Body of pancreas (tissue), 4 donors: Measurements from ENCODE around the gene SPATS2. TPM values are rescaled to one million over a fixed set of nuclear protein-coding genes. Genes with fewer than 3 reads are reported as not detected.
"Not testable (repeated sequence)": the region's sequence is repeated elsewhere in the genome, so short reads cannot be mapped to it uniquely, and the experiment has no call there.

ENCODE experiments used
- ATAC-seq: fragments of 150-250 bp; one replicate; pipeline ENCODE4 v1.9.1; 2016
- DNase-seq, 4 donors: peaks; one replicate each; pipeline ENCODE4 v3.0.0-alpha.2; 2019
- H3K27ac ChIP-seq, 4 donors: fragments of 200-600 bp; sonication (generic); 1 replicate in 3 of 4; 2 replicates in 1 of 4; pipeline versions ENCODE4 v1.5.1 to v1.6.1; 2016 to 2019; ENCODE audit warnings: mild to moderate bottlenecking in 1 of 4, mixed read lengths in 1 of 4, moderate library complexity in 1 of 4
- H3K27me3 ChIP-seq, 2 donors: fragments of 200-600 bp; sonication (generic); one replicate each; pipeline ENCODE4 v1.6.0; 2016; ENCODE audit warnings: mild to moderate bottlenecking in 1 of 2
- H3K36me3 ChIP-seq, 2 donors: fragments of 200-600 bp; sonication (generic); replicated peaks in 1 of 2; 2 replicates each; pipeline ENCODE4 v1.5.1; 2016; ENCODE audit warnings: low read depth in 2 of 2; ENCODE audit not compliant: insufficient read depth in 1 of 2
- H3K4me1 ChIP-seq: fragments of 200-600 bp; sonication (generic); one replicate; pipeline ENCODE4 v1.6.0; 2016
- H3K4me3 ChIP-seq, 2 donors: fragments of 200-600 bp; sonication (generic); 1 replicate in 1 of 2; 2 replicates in 1 of 2; pipeline ENCODE4 v1.5.1; 2016 to 2019
- H3K9me3 ChIP-seq, 3 donors: fragments of 200-600 bp; sonication (generic); 1 replicate in 2 of 3; 2 replicates in 1 of 3; pipeline ENCODE4 v1.5.1; 2016
- CTCF ChIP-seq, 7 experiments: fragments of 450-650 bp in 4 of 7; fragments of 200-600 bp in 3 of 7; sonication (generic) in 3 of 7; IDR thresholded peaks; one replicate each; pipeline ENCODE4 v1.5.1; 2016 to 2019; ENCODE audit warnings: antibody characterized with exemption in 7 of 7
- POLR2A ChIP-seq, 3 donors: fragments of 450-650 bp; IDR thresholded peaks; one replicate each; pipeline ENCODE4 v1.6.1; 2016; ENCODE audit warnings: antibody characterized with exemption in 3 of 3, mild to moderate bottlenecking in 2 of 3
- WGBS, 2 donors: methylation state at CpG; one replicate each; pipeline ENCODE4 v1.1.5; 2017; 5-methylcytosine and 5-hydroxymethylcytosine counted together
- intact Hi-C: fragments of 100-400 bp; cut with DNase I; formaldehyde crosslinking; loops from one replicate; pipeline ENCODE4 v1.15.1; 2023
- total RNA-seq, 2 donors: library from RNA; depleted of rRNA; stranded (reverse); fragments of >200 nt; gene quantifications; one replicate each; pipeline ENCODE4 v1.1.0, GENCODE V29; 2016

Gene SPATS2
- 10 to 100 TPM; 10.9 to 17.5 TPM for total RNA-seq

- Histone ChIP-seq H3K4me3 (peak within 1 kb of the TSS; percentile 15 to 83), H3K27me3 (no peaks in the 10 kb centered on the region), H3K9me3 (no peaks in the 10 kb centered on the region), H3K27ac (peak within 1 kb of the TSS; percentile 80 to 96 (median 88)), H3K36me3 (no peaks in the 10 kb centered on the region), H3K4me1 (peaks cover 28% of the 10 kb centered on the region)
- intact Hi-C loops = loop anchor here (10.0 kb wide), 2 partner anchors 137 to 207 kb away; no protein-coding TSS in a partner anchor
- TF ChIP-seq POLR2A (IDR thresholded peaks at IDR 0.05) (peak; percentile 40 to 56 (median 41)), CTCF (IDR thresholded peaks at IDR 0.05) (no peak)
- peak; percentile 0 for ATAC-seq
- WGBS, 2 donors = 1% methylated on average over 34 to 48 of the region's 52 CpGs
- DNase-seq = peak in 3 of 4 donors; percentile 35 to 92 (median 91)
Measured at GRCh38 chr12:49367381-49368239, at the start of gene SPATS2. Gene SPATS2, plus strand, starts transcription at chr12:49367462. Its CDS starts 93,551 bp downstream, at chr12:49461013.

- peaks cover 13% of the 10 kb centered on the region for H3K4me1 ChIP-seq
- WGBS, 2 donors = 80 to 92% methylated on average over 9 of the region's 9 CpGs
- H3K27me3 ChIP-seq, H3K4me3 ChIP-seq, H3K9me3 ChIP-seq, intact Hi-C loops, DNase-seq, ATAC-seq, H3K36me3 ChIP-seq, H3K27ac ChIP-seq: not testable (repeated sequence)
Measured at GRCh38 chr12:49320411-49321103, 46.7 kb upstream of the SPATS2 start.

GRCh38 chr12:49322367-49322707, 44.9 kb upstream of the SPATS2 start:
- ATAC-seq = no peak
- H3K27ac ChIP-seq = peak overlapping the region in 2 of 4 donors; percentile 42 to 44
- 35 to 38% methylated on average over 12 of the region's 12 CpGs for WGBS, 2 donors

GRCh38 chr12:49322708-49323523, 44.3 kb upstream of the SPATS2 start, which contains the start of gene TROAP:
Gene TROAP, plus strand, starts transcription at chr12:49323255. Its CDS starts 354 bp downstream, at chr12:49323609.
- DNase-seq (peak; percentile 97 to 98 (median 98)), ATAC-seq (peak; percentile 99)
- Histone ChIP-seq H3K27me3 (no peaks in the 10 kb centered on the region), H3K36me3 (no peaks in the 10 kb centered on the region), H3K9me3 (no peaks in the 10 kb centered on the region), H3K4me3 (peak within 1 kb of the TSS; percentile 35 to 62), H3K4me1 (peaks cover 13% of the 10 kb centered on the region), H3K27ac (peak within 1 kb of the TSS in 3 of 4 donors; percentile 42 to 44 (median 43))
- intact Hi-C loops = no loop called here
- 0% methylated on average over 63 to 65 of the region's 65 CpGs for WGBS, 2 donors
- no peak for TF ChIP-seq CTCF (IDR thresholded peaks at IDR 0.05)
- TF ChIP-seq POLR2A (IDR thresholded peaks at IDR 0.05) = peak in 2 of 3 donors; percentile 67 to 71

More at GRCh38 chr12:49322367-49322707, 44.9 kb upstream of the SPATS2 start:
- peak overlapping the region; percentile 35 to 62 for H3K4me3 ChIP-seq
- intact Hi-C loops = no loop called here
- TF ChIP-seq CTCF (IDR thresholded peaks at IDR 0.05) (no peak), POLR2A (IDR thresholded peaks at IDR 0.05) (no peak)
- H3K4me1 ChIP-seq = peaks cover 13% of the 10 kb centered on the region
- DNase-seq = no peak
- H3K36me3 ChIP-seq = no peaks in the 10 kb centered on the region
- no peaks in the 10 kb centered on the region for H3K27me3 ChIP-seq
- H3K9me3 ChIP-seq = no peaks in the 10 kb centered on the region
